Measurements from ENCODE around the gene THBS3. TPM values are rescaled to one million over a fixed set of nuclear protein-coding genes. Genes with fewer than 3 reads are reported as not detected.
A peak's percentile ranks its signal among the peaks of the same experiment; 100 is the strongest.
"Not testable (repeated sequence)": the region's sequence is repeated elsewhere in the genome, so short reads cannot be mapped to it uniquely, and the experiment has no call there.

Gene THBS3
- total RNA-seq, 1 donor from 2014 or later: 58.3 TPM

GRCh38 chr1:155208541-155209311 is 1.0 kb upstream of the THBS3 start, which contains the start of gene MTX1:
Gene MTX1 (plus strand): TSS chr1:155208695. CDS start chr1:155208805, 110 bp downstream.
- DNase-seq (ENCODE audit: low spot score): peak; percentile 96

GRCh38 chr1:155206891-155207805 is 549 bp downstream of the THBS3 start:
- peak; percentile 86 for DNase-seq (ENCODE audit: low spot score)

- no peak for DNase-seq (ENCODE audit: low spot score)
Observed at GRCh38 chr1:155205969-155206593, 1.6 kb downstream of the THBS3 start.

GRCh38 chr1:155205035-155205434 is 2.7 kb downstream of the THBS3 start:
- DNase-seq (ENCODE audit: low spot score): no peak

GRCh38 chr1:155202731-155203515 is 4.8 kb downstream of the THBS3 start:
- DNase-seq (ENCODE audit: low spot score): no peak

- DNase-seq (ENCODE audit: low spot score): no peak
Observed at GRCh38 chr1:155202198-155202597, 5.5 kb downstream of the THBS3 start.

- no peak for DNase-seq (ENCODE audit: low spot score)
Observed at GRCh38 chr1:155200920-155201319, 6.8 kb downstream of the THBS3 start.

- DNase-seq (ENCODE audit: low spot score): no peak
Observed at GRCh38 chr1:155199792-155200191, 7.9 kb downstream of the THBS3 start.

GRCh38 chr1:155198547-155198906 is 9.2 kb downstream of the THBS3 start:
- DNase-seq (ENCODE audit: low spot score): no peak

- no peak for DNase-seq (ENCODE audit: low spot score)
Observed at GRCh38 chr1:155197901-155198546, 9.7 kb downstream of the THBS3 start.

GRCh38 chr1:155196893-155197638 is 10.6 kb downstream of the THBS3 start:
- no peak for DNase-seq (ENCODE audit: low spot score)

GRCh38 chr1:155196103-155196892 is 11.4 kb downstream of the THBS3 start:
- no peak for DNase-seq (ENCODE audit: low spot score)

- DNase-seq (ENCODE audit: low spot score): no peak
Observed at GRCh38 chr1:155195201-155196102, 12.2 kb downstream of the THBS3 start.

GRCh38 chr1:155193991-155194240 is 13.8 kb downstream of the THBS3 start:
- not testable (repeated sequence) for DNase-seq (ENCODE audit: low spot score)

GRCh38 chr1:155193275-155193990 is 14.3 kb downstream of the THBS3 start:
- DNase-seq (ENCODE audit: low spot score): peak; percentile 92

- DNase-seq (ENCODE audit: low spot score): no peak
Observed at GRCh38 chr1:155192346-155193274, 15.1 kb downstream of the THBS3 start.

- DNase-seq (ENCODE audit: low spot score): no peak
Observed at GRCh38 chr1:155191904-155192303, 15.8 kb downstream of the THBS3 start.
